ENCODE data around the gene GREB1. TPM values are rescaled to one million over a fixed set of nuclear protein-coding genes. Genes with fewer than 3 reads are reported as not detected.

The GREB1 gene
- total and polyA plus RNA-seq, 8 donors: 3.5 to 16.1 (median 5.9) TPM

GRCh38 chr2:11560806-11561205 lies 27.0 kb downstream of the GREB1 start:
- peak in 1 of 6 donors; percentile 11 for DNase-seq
- TF ChIP-seq, protein P1, sequence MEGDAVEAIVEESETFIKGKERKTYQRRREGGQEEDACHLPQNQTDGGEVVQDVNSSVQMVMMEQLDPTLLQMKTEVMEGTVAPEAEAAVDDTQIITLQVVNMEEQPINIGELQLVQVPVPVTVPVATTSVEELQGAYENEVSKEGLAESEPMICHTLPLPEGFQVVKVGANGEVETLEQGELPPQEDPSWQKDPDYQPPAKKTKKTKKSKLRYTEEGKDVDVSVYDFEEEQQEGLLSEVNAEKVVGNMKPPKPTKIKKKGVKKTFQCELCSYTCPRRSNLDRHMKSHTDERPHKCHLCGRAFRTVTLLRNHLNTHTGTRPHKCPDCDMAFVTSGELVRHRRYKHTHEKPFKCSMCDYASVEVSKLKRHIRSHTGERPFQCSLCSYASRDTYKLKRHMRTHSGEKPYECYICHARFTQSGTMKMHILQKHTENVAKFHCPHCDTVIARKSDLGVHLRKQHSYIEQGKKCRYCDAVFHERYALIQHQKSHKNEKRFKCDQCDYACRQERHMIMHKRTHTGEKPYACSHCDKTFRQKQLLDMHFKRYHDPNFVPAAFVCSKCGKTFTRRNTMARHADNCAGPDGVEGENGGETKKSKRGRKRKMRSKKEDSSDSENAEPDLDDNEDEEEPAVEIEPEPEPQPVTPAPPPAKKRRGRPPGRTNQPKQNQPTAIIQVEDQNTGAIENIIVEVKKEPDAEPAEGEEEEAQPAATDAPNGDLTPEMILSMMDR (IDR thresholded peaks at IDR 0.05): no peak
- WGBS, 2 donors: 85 to 88% methylated on average over 3 of the region's 3 CpGs
- ATAC-seq: no peak
- Histone ChIP-seq H3K4me3 (no peak overlapping the region), H3K27ac (no peak overlapping the region), H3K36me3 (no peaks in the 10 kb centered on the region), H3K9me3 (no peaks in the 10 kb centered on the region), H3K4me1 (no peaks in the 10 kb centered on the region), H3K27me3 (no peaks in the 10 kb centered on the region)
- intact Hi-C loops (cut with DNase I): no loop called here
- no peak for FAIRE-seq

DNA sequence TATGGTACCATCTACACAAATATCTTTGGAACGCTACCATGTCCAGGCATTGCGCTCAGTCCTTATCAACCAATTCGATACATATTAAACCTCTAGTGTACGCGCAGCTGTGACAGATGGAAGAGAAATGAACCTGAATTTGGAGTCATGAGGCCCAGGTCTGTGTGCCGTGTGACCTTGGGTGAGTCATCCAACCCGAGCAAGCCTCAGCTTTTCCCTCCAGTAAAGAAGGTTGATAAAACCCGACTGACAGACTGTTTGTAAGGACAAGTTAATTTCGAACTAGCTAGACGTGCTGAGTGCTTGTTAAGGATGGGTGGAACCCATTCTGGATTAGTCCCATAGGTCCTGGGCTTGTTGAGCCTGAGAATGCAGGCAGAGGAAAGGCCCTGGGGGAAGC lies 28.2 kb downstream of the GREB1 start:
- Histone ChIP-seq H3K9me3 (no peaks in the 10 kb centered on the region), H3K36me3 (no peaks in the 10 kb centered on the region), H3K27me3 (no peaks in the 10 kb centered on the region), H3K4me1 (no peaks in the 10 kb centered on the region), H3K4me3 (no peak overlapping the region), H3K27ac (no peak overlapping the region)
- TF ChIP-seq, protein P1 (IDR thresholded peaks at IDR 0.05): no peak
- DNase-seq: peak in 1 of 6 donors; percentile 16
- FAIRE-seq: no peak
- 78 to 81% methylated on average over 10 of the region's 10 CpGs for whole genome bisulfite sequencing, 2 donors
- intact Hi-C loops (cut with DNase I): no loop called here
- no peak for ATAC-seq

DNA sequence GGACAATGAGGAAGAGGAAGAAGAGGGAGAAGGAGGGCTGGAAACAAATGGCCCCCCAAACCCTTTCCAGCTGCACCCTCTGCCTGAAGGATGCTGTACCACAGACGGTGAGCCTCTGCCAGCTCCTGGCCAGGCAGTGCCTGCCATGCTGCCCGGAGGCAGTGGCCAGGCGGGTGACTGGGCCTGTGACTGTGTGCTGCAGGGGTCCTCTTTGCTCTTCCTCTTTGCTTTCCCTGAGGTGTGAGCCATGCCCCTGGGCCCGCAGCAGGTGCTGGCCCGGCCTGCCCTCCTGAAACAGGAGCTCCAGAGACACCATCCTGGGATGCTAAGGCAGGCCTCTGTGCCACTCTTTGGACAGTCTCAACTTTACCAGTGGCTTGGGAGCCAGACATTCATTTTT lies 28.6 kb downstream of the GREB1 start:
- Histone ChIP-seq H3K4me1 (no peaks in the 10 kb centered on the region), H3K27me3 (no peaks in the 10 kb centered on the region), H3K27ac (no peak overlapping the region), H3K9me3 (no peaks in the 10 kb centered on the region), H3K4me3 (no peak overlapping the region), H3K36me3 (no peaks in the 10 kb centered on the region)
- ATAC-seq: no peak
- DNase-seq: peak in 1 of 6 donors; percentile 32
- intact Hi-C loops (cut with DNase I): no loop called here
- no peak for FAIRE-seq
- TF ChIP-seq, protein P1 (IDR thresholded peaks at IDR 0.05): no peak
- WGBS, 2 donors: 96 to 100% methylated on average over 5 of the region's 5 CpGs

DNA sequence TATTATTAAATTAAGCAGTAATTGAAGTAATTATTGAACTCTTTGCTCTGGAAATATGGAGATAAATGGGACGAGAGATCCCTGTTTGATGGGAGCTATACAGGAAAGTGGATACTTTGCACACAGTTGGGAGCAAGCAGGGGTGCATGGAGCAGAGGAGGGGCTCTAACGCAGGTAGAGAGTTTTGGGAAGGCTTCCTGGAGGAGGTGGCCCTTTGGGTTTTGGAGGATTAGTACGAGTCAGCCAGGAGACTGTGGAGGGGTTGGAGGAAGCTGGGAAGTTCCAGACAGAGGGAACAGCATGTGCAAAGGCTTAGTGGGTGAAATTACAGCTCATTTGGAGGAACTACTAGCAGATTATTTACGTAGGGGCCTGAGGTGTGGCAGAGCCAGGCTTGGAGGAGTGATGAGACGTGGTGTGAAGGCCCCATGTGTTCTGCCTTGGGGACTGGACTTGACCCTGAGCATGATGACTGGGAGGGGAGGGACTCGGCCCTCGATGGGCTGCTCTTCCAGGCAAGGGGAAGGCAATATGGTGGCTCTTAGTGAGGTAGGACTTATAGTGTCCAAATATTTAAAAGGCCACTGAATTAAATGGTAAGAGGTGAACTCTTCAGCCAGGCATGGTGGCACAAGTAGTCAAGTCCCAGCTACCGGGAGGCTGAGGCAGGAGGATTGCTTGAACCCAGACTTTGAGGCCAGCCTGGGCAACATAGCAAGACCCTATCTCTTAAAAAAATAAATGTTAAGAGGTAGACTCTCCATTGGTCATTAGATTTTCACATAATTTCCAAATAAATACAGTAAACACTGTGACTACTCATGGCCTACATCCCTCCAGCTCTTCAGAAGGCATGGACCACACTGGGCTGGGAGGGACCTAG lies 30.2 kb downstream of the GREB1 start:
- Histone ChIP-seq H3K27me3 (no peaks in the 10 kb centered on the region), H3K9me3 (no peaks in the 10 kb centered on the region), H3K4me3 (no peak overlapping the region), H3K27ac (no peak overlapping the region), H3K4me1 (no peaks in the 10 kb centered on the region), H3K36me3 (no peaks in the 10 kb centered on the region)
- FAIRE-seq: no peak
- intact Hi-C loops (cut with DNase I): no loop called here
- no peak for ATAC-seq
- peak in 1 of 6 donors; percentile 20 for DNase-seq
- WGBS, 2 donors: 93 to 95% methylated on average over 8 of the region's 8 CpGs
- TF ChIP-seq, protein P1 (IDR thresholded peaks at IDR 0.05): no peak
